Measurements from ENCODE around the gene NUTM2B.
"Not testable (repeated sequence)": the region's sequence is repeated elsewhere in the genome, so short reads cannot be mapped to it uniquely, and the experiment has no call there.

Gene NUTM2B, protein sequence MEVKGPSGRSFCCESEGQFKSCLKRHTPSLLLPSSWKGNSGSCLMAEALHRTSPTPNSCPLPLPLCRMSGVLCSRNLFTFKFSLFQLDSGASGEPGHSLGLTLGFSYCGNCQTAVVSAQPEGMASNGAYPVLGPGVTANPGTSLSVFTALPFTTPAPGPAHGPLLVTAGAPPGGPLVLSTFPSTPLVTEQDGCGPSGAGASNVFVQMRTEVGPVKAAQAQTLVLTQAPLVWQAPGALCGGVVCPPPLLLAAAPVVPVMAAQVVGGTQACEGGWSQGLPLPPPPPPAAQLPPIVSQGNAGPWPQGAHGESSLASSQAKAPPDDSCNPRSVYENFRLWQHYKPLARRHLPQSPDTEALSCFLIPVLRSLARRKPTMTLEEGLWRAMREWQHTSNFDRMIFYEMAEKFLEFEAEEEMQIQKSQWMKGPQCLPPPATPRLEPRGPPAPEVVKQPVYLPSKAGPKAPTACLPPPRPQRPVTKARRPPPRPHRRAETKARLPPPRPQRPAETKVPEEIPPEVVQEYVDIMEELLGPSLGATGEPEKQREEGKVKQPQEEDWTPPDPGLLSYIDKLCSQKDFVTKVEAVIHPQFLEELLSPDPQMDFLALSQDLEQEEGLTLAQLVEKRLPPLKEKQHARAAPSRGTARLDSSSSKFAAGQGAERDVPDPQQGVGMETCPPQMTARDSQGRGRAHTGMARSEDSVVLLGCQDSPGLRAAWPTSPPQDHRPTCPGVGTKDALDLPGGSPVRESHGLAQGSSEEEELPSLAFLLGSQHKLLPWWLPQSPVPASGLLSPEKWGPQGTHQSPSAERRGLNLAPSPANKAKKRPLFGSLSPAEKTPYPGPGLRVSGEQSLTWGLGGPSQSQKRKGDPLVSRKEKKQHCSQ

DNA sequence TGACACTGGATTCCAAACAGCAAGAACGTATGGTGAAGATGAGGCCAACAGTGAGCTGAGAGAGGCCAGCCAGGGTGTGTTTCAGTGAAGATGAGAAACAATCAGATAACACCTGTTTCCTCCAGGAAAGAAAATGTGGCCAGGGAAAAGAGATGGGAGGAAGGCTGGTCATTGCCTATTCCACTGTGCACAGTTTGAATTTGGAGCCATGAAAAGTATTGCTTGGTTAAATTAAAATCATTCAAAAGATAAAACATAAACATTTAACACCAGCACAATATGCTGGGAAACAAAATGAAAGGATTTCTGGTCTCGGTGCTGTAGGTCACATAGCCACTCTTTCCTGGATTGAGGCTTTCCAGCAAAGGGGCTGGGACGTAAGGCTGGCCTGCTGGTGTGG lies at the start of gene NUTM2B:
Gene NUTM2B, plus strand, starts transcription at position 301 of the 400 bp plus-strand sequence. CDS start 383 bp downstream, outside the sequence.
- not testable (repeated sequence) for H3K4me2 ChIP-seq; H3K4me3 ChIP-seq (IDR thresholded peaks at IDR 0.05; ENCODE audit: insufficient read depth, low read depth, low read length); H4K20me1 ChIP-seq (ENCODE audit: insufficient read depth); H3K27ac ChIP-seq; H2AFZ ChIP-seq (ENCODE audit: low read depth); H3K9ac ChIP-seq; H3K36me3 ChIP-seq (ENCODE audit: insufficient read depth); H3K79me2 ChIP-seq (ENCODE audit: insufficient read depth, low read depth); H3K27me3 ChIP-seq (ENCODE audit: insufficient read depth, low read depth); H3K4me1 ChIP-seq (ENCODE audit: low read depth, poor library complexity, severe bottlenecking)

DNA sequence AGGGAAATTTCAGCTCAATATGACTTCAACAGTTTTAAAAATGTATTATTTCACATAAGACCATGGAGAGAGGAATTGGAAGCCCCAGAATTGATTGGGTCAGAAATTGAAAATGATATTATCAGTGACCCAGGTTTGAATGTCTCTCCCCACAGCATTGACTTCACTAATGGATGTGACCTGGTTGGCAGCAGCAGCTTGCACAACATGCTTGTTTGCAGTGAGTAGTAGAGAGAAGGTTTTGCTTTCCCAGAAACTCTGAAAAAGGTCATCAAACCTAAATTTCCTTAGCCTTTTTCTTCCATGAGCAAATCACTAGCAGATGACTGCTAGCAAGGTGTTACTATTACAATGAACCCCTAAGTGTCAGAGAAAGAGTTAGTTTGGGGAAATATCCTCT lies 39.7 kb upstream of the NUTM2B start:
- not testable (repeated sequence) for H3K36me3 ChIP-seq (ENCODE audit: insufficient read depth); H3K4me2 ChIP-seq; H3K4me1 ChIP-seq (ENCODE audit: low read depth, poor library complexity, severe bottlenecking); H3K27ac ChIP-seq; H3K79me2 ChIP-seq (ENCODE audit: insufficient read depth, low read depth); H2AFZ ChIP-seq (ENCODE audit: low read depth); H3K4me3 ChIP-seq (IDR thresholded peaks at IDR 0.05; ENCODE audit: insufficient read depth, low read depth, low read length); H3K27me3 ChIP-seq (ENCODE audit: insufficient read depth, low read depth); H4K20me1 ChIP-seq (ENCODE audit: insufficient read depth); H3K9ac ChIP-seq

DNA sequence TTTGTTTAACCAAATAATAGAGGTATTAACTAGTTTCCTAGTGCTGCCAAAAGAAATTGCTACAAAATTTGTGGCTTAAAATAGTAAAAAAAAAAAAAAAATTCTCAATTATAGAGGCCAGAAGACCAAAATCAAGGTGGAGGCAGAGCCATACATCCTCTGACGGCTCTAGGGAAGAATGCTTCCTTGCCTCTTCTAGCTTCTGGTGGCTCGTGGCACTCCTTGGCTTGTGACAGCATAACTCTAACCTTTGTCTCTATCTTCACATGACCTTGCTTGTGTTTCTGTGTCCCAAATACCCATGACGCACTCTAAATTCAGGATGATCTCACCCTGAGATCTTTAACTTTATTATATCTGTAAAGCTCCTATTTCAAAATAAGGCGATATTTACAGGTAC lies 38.3 kb upstream of the NUTM2B start:
- H3K4me2 ChIP-seq; H3K9ac ChIP-seq; H2AFZ ChIP-seq (ENCODE audit: low read depth); H3K4me1 ChIP-seq (ENCODE audit: low read depth, poor library complexity, severe bottlenecking); H3K36me3 ChIP-seq (ENCODE audit: insufficient read depth); H3K27ac ChIP-seq; H4K20me1 ChIP-seq (ENCODE audit: insufficient read depth); H3K4me3 ChIP-seq (IDR thresholded peaks at IDR 0.05; ENCODE audit: insufficient read depth, low read depth, low read length); H3K79me2 ChIP-seq (ENCODE audit: insufficient read depth, low read depth); H3K27me3 ChIP-seq (ENCODE audit: insufficient read depth, low read depth): not testable (repeated sequence)

DNA sequence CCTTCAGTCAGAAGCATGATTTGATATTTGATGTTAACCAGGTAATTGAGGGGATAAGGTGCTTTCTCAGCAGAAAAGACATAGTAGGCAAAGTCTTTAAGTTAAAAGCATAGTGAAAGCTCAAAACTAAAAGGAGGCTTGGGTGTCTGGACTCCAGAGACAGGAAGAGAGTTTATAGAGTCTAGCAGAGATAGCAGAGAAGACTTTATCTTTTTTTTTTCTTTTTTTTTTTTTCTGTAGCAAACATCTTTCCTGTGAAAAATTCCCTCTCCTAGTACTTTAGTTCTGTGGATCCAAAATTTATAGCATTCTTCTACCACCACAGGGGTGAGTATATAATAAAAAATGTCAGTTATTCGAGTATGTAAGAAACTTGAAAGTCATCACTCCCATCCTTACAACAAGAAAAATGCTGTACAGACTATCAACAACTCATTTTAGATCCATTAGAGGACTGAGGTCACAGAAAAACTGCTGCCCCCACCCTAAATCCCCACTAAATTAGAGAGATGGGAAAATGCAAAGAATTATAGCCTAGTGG lies 33.7 kb upstream of the NUTM2B start:
- H3K36me3 ChIP-seq (ENCODE audit: insufficient read depth); H3K79me2 ChIP-seq (ENCODE audit: insufficient read depth, low read depth); H3K27me3 ChIP-seq (ENCODE audit: insufficient read depth, low read depth); H3K4me2 ChIP-seq; H3K9ac ChIP-seq; H2AFZ ChIP-seq (ENCODE audit: low read depth); H3K4me1 ChIP-seq (ENCODE audit: low read depth, poor library complexity, severe bottlenecking); H4K20me1 ChIP-seq (ENCODE audit: insufficient read depth); H3K4me3 ChIP-seq (IDR thresholded peaks at IDR 0.05; ENCODE audit: insufficient read depth, low read depth, low read length); H3K27ac ChIP-seq: not testable (repeated sequence)

DNA sequence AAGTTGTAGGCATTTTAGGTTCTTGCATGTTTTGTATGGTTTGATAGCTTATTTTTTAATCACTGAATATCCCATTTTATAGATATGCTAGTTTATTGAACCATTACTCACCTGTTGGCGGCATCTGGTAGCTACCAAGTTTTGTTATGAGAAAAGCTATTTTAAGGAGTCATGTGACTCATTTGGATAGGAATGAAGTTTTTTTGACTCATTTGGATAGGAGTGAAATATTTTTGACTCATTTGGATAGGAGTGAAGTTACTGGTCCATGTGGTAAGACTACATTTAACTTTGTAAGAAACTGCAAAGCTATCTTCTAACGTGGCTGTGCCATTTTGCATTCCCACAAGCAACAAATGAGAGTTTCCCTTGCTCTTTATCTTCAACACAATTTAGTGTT lies 28.1 kb upstream of the NUTM2B start:
- not testable (repeated sequence) for H3K9ac ChIP-seq; H3K36me3 ChIP-seq (ENCODE audit: insufficient read depth); H2AFZ ChIP-seq (ENCODE audit: low read depth); H3K4me3 ChIP-seq (IDR thresholded peaks at IDR 0.05; ENCODE audit: insufficient read depth, low read depth, low read length); H4K20me1 ChIP-seq (ENCODE audit: insufficient read depth); H3K4me1 ChIP-seq (ENCODE audit: low read depth, poor library complexity, severe bottlenecking); H3K27me3 ChIP-seq (ENCODE audit: insufficient read depth, low read depth); H3K27ac ChIP-seq; H3K4me2 ChIP-seq; H3K79me2 ChIP-seq (ENCODE audit: insufficient read depth, low read depth)

DNA sequence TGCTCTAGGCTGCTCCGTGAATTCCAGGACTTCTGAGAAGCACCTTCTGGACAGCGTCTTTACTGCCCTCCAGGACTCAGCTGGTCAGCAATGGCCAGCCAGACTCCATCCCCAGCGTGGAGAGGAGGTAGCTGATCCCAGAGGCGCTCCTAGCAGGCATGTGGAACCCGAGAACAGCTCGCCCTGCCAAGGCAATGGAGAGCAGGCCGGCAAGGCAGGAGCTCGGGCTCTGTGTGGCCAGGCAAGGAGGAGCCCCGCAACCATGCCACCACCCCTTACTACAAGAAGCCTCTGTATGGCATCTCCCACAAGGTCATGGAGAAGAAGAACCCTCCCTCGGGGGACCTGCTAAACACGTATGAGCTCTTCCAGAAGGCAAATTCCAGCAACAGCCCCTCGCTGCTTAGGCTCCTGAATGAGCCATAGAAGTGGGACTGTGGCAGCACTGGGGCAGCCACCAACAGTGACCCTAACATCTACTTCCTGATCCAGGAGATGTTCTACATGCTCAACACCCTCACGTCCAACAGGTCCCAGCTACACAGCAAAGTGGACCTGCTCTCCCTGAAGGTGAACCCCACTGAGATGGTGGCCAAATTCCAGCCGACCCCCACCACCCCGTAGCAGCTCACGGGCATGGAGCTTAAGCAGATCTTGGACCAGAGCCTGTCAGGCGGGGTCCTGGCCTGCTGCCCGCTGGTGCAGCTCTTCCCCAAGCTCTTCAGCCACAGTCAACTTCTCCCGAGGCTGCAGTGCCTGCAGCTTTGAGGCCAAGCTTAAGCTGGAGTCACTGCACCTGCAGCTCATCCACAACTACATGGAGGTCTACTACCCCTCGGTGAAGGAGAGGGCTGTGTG lies 19.8 kb upstream of the NUTM2B start:
- not testable (repeated sequence) for H3K27ac ChIP-seq; H2AFZ ChIP-seq (ENCODE audit: low read depth); H3K79me2 ChIP-seq (ENCODE audit: insufficient read depth, low read depth); H3K4me2 ChIP-seq; H3K4me3 ChIP-seq (IDR thresholded peaks at IDR 0.05; ENCODE audit: insufficient read depth, low read depth, low read length); H3K36me3 ChIP-seq (ENCODE audit: insufficient read depth); H3K27me3 ChIP-seq (ENCODE audit: insufficient read depth, low read depth); H3K4me1 ChIP-seq (ENCODE audit: low read depth, poor library complexity, severe bottlenecking); H3K9ac ChIP-seq; H4K20me1 ChIP-seq (ENCODE audit: insufficient read depth)

DNA sequence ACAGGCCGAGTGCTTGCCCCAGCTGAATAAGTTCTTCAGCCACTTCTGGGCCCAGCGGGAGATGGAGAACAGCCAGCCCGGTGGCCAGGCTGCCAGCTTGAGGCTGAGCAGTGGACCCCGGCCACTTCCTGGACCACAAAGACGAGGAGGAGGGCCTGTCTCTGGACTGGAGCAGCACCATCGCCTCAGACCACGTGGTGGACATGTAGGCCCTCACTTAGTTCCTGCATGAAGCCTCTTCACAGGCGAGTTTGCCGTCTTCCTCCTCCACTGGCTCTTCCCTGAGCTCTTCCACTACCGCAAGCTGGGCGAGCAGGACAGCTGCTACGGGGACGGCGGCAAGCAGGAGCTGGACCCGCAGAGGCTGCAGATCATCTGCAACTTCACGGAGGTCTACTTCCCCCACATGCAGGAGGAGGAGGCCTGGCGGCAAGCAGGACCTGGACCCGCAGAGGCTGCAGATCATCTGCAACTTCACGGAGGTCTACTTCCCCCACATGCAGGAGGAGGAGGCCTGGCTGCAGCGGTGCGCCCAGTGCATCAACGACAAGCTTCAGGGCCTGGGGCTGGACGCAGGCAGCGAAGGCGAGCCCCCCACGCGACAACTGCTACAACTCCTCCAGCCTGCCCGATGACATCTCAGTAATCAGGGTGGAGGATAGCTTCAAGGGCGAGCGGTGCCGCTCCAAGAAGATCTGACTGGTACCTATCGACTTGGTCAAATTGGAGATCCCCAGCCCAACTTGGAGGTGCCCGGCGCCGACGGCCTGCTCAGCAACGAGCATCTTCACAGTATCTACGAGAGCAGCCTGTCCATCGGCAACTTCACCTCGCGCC lies 18.9 kb upstream of the NUTM2B start:
- not testable (repeated sequence) for H3K4me3 ChIP-seq (IDR thresholded peaks at IDR 0.05; ENCODE audit: insufficient read depth, low read depth, low read length); H4K20me1 ChIP-seq (ENCODE audit: insufficient read depth); H3K4me2 ChIP-seq; H3K79me2 ChIP-seq (ENCODE audit: insufficient read depth, low read depth); H3K9ac ChIP-seq; H3K36me3 ChIP-seq (ENCODE audit: insufficient read depth); H3K27ac ChIP-seq; H2AFZ ChIP-seq (ENCODE audit: low read depth); H3K27me3 ChIP-seq (ENCODE audit: insufficient read depth, low read depth); H3K4me1 ChIP-seq (ENCODE audit: low read depth, poor library complexity, severe bottlenecking)

DNA sequence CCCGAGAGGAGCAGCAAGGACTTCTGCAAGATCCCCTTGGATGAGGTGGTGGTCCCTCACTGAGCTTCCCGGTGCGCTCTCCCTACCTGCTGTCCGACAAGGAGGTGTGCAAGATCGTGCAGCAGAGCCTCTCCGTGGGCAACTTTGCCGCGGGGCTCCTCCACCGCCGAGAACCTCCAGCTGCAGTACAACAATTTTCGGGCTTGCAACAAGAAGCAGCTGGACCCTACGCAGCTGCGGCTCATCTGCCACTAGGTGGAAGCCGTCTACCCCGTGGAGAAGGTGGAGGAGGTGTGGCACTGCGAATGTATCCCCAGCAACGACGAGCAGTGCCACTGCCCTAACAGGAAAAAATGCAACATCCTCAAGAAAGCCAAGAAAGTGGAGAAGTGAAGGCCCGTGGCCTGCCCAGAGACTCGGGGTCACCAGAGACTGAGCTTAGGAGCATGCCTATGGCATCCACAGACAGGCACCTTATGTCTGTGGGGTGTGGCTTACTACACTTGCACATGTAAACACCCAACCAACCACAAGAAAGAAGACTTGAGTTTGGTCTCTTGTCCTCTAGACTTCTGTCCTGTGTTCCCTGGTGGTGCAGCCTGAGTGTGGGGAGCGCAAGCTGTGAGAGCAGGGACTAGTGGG lies 17.9 kb upstream of the NUTM2B start:
- not testable (repeated sequence) for H3K9ac ChIP-seq; H3K4me3 ChIP-seq (IDR thresholded peaks at IDR 0.05; ENCODE audit: insufficient read depth, low read depth, low read length); H4K20me1 ChIP-seq (ENCODE audit: insufficient read depth); H3K27me3 ChIP-seq (ENCODE audit: insufficient read depth, low read depth); H3K4me2 ChIP-seq; H3K4me1 ChIP-seq (ENCODE audit: low read depth, poor library complexity, severe bottlenecking); H3K36me3 ChIP-seq (ENCODE audit: insufficient read depth); H3K27ac ChIP-seq; H2AFZ ChIP-seq (ENCODE audit: low read depth); H3K79me2 ChIP-seq (ENCODE audit: insufficient read depth, low read depth)

DNA sequence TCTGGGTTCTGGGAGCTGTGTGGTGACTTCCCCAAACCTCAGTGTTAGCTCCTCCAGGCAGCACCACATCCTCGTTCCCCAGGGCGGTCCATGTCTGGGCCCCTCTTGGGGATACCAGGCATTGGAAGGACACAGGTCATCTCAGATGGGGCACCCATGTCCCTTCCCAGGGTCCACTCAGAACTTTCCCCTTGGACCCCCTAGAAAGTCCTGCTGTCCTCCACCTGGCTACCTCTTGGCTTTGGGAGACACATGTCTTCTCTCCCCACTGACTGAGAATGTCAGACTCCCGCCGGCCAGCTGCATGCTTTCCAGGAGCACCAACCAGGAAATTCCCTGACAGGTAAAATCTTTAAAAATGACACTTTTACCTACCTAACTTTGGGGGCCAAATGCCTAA lies 16.4 kb upstream of the NUTM2B start:
- not testable (repeated sequence) for H3K36me3 ChIP-seq (ENCODE audit: insufficient read depth); H3K4me3 ChIP-seq (IDR thresholded peaks at IDR 0.05; ENCODE audit: insufficient read depth, low read depth, low read length); H3K4me2 ChIP-seq; H3K27me3 ChIP-seq (ENCODE audit: insufficient read depth, low read depth); H3K9ac ChIP-seq; H3K79me2 ChIP-seq (ENCODE audit: insufficient read depth, low read depth); H2AFZ ChIP-seq (ENCODE audit: low read depth); H3K4me1 ChIP-seq (ENCODE audit: low read depth, poor library complexity, severe bottlenecking); H4K20me1 ChIP-seq (ENCODE audit: insufficient read depth); H3K27ac ChIP-seq

All from KMS-11 (cell line).